Liver (tissue), 3 donors: Measurements from ENCODE around the gene TMEM82.

Experiments used
- RAD21 ChIP-seq, 2 donors: IDR thresholded peaks; 2 replicates each; pipeline ENCODE4 v1.6.1; 2016; ENCODE audit warnings: antibody characterized with exemption in 2 of 2, mild to moderate bottlenecking in 2 of 2
- TAF1 ChIP-seq: conservative IDR thresholded peaks from 2 replicates; pipeline ENCODE4 v1.6.1; 2016; ENCODE audit warnings: antibody characterized with exemption, mild to moderate bottlenecking
- YY1 ChIP-seq: IDR thresholded peaks from 2 replicates; pipeline ENCODE4 v1.6.1; 2016; ENCODE audit warnings: antibody characterized with exemption, mild to moderate bottlenecking
- TF ChIP-seq, protein P1 (sequence below): IDR thresholded peaks from 2 replicates; pipeline ENCODE4 v1.6.1; 2016; ENCODE audit warnings: antibody characterized with exemption
- TF ChIP-seq, protein P2 (sequence below): fragments of 150-350 bp; IDR thresholded peaks from 2 replicates; pipeline ENCODE4 v1.5.1; 2017; ENCODE audit warnings: improper control_type of control experiment, low read depth, low read length; ENCODE audit not compliant: missing input control
- TF ChIP-seq, protein P3 (sequence below): IDR thresholded peaks from 2 replicates; pipeline ENCODE4 v1.6.1; 2016; ENCODE audit warnings: antibody characterized with exemption, mild to moderate bottlenecking
- donor health status: healthy.
- donor health status: healthy.

DNA sequence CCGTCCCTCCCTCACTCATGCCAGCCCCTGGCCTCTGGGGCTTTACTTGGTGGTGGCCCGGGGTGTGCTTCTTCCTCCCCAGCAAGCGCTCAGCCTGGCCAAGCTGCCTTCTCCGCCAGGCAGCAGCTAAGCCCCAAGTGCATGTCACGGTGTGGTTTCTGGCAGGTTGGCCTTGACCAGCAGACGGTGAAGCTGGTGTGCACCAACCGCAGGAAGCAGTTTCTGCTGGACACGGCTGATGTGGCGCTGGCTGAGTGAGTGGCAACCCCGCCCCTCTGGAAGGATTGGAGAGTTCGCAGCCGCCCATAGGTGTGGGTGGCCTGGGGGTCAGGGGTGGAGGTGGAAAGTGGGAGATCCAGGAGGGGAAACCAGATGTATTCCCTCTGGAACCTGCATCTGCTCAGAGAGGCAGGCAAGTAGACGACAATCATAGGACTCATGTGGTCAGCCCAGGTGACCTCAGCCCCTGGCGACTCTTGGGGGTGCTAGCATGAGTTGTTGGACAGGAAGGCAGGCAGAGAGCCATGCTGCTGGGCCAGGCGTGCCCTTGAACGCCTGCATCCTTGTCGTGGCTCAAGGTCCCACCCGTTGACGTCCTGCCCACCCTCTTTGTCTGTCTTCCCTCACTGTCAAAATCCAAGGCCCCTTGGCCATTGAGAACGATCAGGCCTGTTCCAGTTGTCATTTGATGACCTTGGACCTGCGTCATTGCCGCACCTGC, 13.2 kb upstream of the TMEM82 start:
- TF ChIP-seq RAD21 (IDR thresholded peaks at IDR 0.05) (no peak), YY1 (no peak), TAF1 (no peak)
- TF ChIP-seq, protein P1, sequence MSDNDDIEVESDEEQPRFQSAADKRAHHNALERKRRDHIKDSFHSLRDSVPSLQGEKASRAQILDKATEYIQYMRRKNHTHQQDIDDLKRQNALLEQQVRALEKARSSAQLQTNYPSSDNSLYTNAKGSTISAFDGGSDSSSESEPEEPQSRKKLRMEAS, result no peak
- TF ChIP-seq, protein P2, sequence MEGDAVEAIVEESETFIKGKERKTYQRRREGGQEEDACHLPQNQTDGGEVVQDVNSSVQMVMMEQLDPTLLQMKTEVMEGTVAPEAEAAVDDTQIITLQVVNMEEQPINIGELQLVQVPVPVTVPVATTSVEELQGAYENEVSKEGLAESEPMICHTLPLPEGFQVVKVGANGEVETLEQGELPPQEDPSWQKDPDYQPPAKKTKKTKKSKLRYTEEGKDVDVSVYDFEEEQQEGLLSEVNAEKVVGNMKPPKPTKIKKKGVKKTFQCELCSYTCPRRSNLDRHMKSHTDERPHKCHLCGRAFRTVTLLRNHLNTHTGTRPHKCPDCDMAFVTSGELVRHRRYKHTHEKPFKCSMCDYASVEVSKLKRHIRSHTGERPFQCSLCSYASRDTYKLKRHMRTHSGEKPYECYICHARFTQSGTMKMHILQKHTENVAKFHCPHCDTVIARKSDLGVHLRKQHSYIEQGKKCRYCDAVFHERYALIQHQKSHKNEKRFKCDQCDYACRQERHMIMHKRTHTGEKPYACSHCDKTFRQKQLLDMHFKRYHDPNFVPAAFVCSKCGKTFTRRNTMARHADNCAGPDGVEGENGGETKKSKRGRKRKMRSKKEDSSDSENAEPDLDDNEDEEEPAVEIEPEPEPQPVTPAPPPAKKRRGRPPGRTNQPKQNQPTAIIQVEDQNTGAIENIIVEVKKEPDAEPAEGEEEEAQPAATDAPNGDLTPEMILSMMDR, result no peak
- TF ChIP-seq, protein P3, sequence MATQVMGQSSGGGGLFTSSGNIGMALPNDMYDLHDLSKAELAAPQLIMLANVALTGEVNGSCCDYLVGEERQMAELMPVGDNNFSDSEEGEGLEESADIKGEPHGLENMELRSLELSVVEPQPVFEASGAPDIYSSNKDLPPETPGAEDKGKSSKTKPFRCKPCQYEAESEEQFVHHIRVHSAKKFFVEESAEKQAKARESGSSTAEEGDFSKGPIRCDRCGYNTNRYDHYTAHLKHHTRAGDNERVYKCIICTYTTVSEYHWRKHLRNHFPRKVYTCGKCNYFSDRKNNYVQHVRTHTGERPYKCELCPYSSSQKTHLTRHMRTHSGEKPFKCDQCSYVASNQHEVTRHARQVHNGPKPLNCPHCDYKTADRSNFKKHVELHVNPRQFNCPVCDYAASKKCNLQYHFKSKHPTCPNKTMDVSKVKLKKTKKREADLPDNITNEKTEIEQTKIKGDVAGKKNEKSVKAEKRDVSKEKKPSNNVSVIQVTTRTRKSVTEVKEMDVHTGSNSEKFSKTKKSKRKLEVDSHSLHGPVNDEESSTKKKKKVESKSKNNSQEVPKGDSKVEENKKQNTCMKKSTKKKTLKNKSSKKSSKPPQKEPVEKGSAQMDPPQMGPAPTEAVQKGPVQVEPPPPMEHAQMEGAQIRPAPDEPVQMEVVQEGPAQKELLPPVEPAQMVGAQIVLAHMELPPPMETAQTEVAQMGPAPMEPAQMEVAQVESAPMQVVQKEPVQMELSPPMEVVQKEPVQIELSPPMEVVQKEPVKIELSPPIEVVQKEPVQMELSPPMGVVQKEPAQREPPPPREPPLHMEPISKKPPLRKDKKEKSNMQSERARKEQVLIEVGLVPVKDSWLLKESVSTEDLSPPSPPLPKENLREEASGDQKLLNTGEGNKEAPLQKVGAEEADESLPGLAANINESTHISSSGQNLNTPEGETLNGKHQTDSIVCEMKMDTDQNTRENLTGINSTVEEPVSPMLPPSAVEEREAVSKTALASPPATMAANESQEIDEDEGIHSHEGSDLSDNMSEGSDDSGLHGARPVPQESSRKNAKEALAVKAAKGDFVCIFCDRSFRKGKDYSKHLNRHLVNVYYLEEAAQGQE, result no peak
